OCI-LY3 (cell line): Measurements from ENCODE around the gene NUP210.

ENCODE experiments used
- CTCF ChIP-seq: fragments of 200-600, 300-600 bp; sonication (generic); IDR thresholded peaks from 2 replicates; pipeline ENCODE4 v1.5.1; 2014; ENCODE audit warnings: antibody characterized with exemption, low read length, low read depth
- EZH2phosphoT487 ChIP-seq: fragments of 200-600 bp; shearing (Covaris generic); IDR thresholded peaks from 2 replicates; pipeline ENCODE4 v1.6.1; 2018; ENCODE audit warnings: antibody characterized with exemption, mixed run types, low read depth

DNA sequence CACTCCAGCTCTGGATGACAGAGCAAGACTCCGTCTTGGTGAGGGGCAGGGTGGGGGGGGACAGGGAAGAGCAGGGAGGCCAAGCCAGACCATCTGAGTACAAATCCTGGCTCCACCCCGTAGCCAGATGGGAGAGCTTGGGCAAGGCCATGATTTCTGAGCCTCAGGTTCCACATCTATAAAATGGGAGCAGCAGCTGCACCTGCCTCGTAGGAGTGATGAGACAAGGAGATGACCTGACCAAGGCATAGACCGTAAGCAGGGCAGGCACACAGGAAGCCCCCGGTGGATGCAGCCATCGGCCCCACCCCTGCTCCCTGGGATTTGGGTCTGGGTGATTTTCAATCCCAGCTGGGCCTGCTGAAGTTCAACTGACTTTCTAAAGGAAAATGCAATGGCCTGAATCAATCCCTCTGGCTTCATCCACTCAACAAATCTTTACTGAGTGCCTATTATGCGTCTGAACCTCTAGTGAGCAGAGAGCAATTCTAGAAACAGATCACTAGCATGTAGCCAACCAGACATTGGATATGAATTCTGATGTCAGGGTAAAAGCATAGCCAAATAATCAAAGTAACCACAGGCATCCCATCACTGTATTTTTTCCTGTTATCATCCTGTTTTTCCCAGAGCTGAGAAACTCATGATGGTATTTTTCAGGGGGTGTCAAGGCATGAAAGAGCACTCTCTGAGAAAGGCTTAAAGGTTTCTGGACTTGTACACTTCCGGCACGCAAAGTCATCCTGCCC is 141.2 kb downstream of the NUP210 start:
- TF ChIP-seq CTCF (no peak), EZH2phosphoT487 (no peak)
